Renal cortex interstitium (tissue), 11 donors: ENCODE data around the gene VAMP2. TPM values are rescaled to one million over a fixed set of nuclear protein-coding genes. Genes with fewer than 3 reads are reported as not detected.
A peak's percentile ranks its signal among the peaks of the same experiment; 100 is the strongest.

Experiments used
- DNase-seq, 11 donors: peaks; one replicate each; pipeline ENCODE4 v3.0.0-alpha.2; 2013; ENCODE audit warnings: low read depth in 9 of 11, low spot score in 4 of 11; ENCODE audit errors: extremely low read depth in 1 of 11
- polyA plus RNA-seq, 3 donors: library from polyadenylated mRNA; unstranded; fragments of 120-200 nt; gene quantifications; one replicate each; pipeline ENCODE4 v1.2.1, GENCODE V29; 2013; ENCODE audit not compliant: insufficient read length in 3 of 3

Gene VAMP2
- polyA plus RNA-seq, 3 donors = 107 to 150 (median 110) TPM

- DNase-seq = no peak
Measured at GRCh38 chr17:8160741-8161221, 2.0 kb downstream of the VAMP2 start.

GRCh38 chr17:8160224-8160577 lies 2.5 kb downstream of the VAMP2 start:
- DNase-seq = no peak

- DNase-seq = no peak
Measured at GRCh38 chr17:8159459-8160223, 3.1 kb downstream of the VAMP2 start.

GRCh38 chr17:8159032-8159400 lies 3.7 kb downstream of the VAMP2 start:
- no peak for DNase-seq

- DNase-seq = peak in 4 of 11 donors; percentile 78 to 87 (median 80)
Measured at GRCh38 chr17:8158267-8159031, 4.3 kb downstream of the VAMP2 start.

GRCh38 chr17:8156246-8156992 lies 6.3 kb downstream of the VAMP2 start:
- peak; percentile 99 to 100 (median 100) for DNase-seq

- no peak for DNase-seq
Measured at GRCh38 chr17:8155996-8156245, 6.8 kb downstream of the VAMP2 start.

GRCh38 chr17:8155231-8155995 lies 7.3 kb downstream of the VAMP2 start:
- no peak for DNase-seq

- DNase-seq = no peak
Measured at GRCh38 chr17:8154608-8155155, 8.1 kb downstream of the VAMP2 start.

GRCh38 chr17:8153957-8154607 lies 8.7 kb downstream of the VAMP2 start:
- DNase-seq = peak; percentile 91 to 98 (median 96)

GRCh38 chr17:8153525-8153956 lies 9.2 kb downstream of the VAMP2 start:
- DNase-seq = peak in 3 of 11 donors; percentile 56 to 90 (median 78)

- no peak for DNase-seq
Measured at GRCh38 chr17:8153031-8153451, 9.7 kb downstream of the VAMP2 start.

GRCh38 chr17:8152112-8152775 lies 10.5 kb downstream of the VAMP2 start, which contains the start of gene PER1:
TSS of gene PER1 (minus strand) at chr17:8152404. CDS start at chr17:8150706, 1,698 bp downstream.
- DNase-seq = peak in 7 of 11 donors; percentile 80 to 92 (median 87)

GRCh38 chr17:8151641-8152111 lies 11.1 kb downstream of the VAMP2 start:
- peak in 1 of 11 donors; percentile 42 for DNase-seq

- DNase-seq = peak in 8 of 11 donors; percentile 82 to 93 (median 90)
Measured at GRCh38 chr17:8151120-8151640, 11.6 kb downstream of the VAMP2 start.

- DNase-seq = no peak
Measured at GRCh38 chr17:8150194-8151119, 12.3 kb downstream of the VAMP2 start.
